NCI-H1105 treated with DMSO at 0.1 percent for 48 hours (cell line): Measurements from ENCODE around the gene ZDHHC11.
"Not testable (repeated sequence)": the region's sequence is repeated elsewhere in the genome, so short reads cannot be mapped to it uniquely, and the experiment has no call there.

Experiments used
- DNase-seq: peaks from one replicate; lab custom pipeline; 2025; lab: John Stamatoyannopoulos, UW

Gene ZDHHC11

GRCh38 chr5:859798-860296 lies 9.1 kb upstream of the ZDHHC11 start:
- no peak for DNase-seq

GRCh38 chr5:859391-859790 lies 8.6 kb upstream of the ZDHHC11 start:
- no peak for DNase-seq

GRCh38 chr5:858726-859125 lies 7.9 kb upstream of the ZDHHC11 start:
- no peak for DNase-seq

GRCh38 chr5:856531-857425 lies 6.0 kb upstream of the ZDHHC11 start:
- no peak for DNase-seq

- DNase-seq, result no peak
Measured at GRCh38 chr5:855771-856530, 5.2 kb upstream of the ZDHHC11 start.

- no peak for DNase-seq
Measured at GRCh38 chr5:854966-855743, 4.4 kb upstream of the ZDHHC11 start.

GRCh38 chr5:854217-854616 lies 3.4 kb upstream of the ZDHHC11 start:
- DNase-seq, result no peak

GRCh38 chr5:853416-854090 lies 2.8 kb upstream of the ZDHHC11 start:
- DNase-seq, result not testable (repeated sequence)

GRCh38 chr5:852431-853401 lies 1.9 kb upstream of the ZDHHC11 start:
- DNase-seq, result no peak

- no peak for DNase-seq
Measured at GRCh38 chr5:852018-852417, 1.2 kb upstream of the ZDHHC11 start.

- no peak for DNase-seq
Measured at GRCh38 chr5:851553-851952, 767 bp upstream of the ZDHHC11 start.

GRCh38 chr5:851076-851475 lies 290 bp upstream of the ZDHHC11 start:
- DNase-seq, result no peak

- DNase-seq, result no peak
Measured at GRCh38 chr5:849651-850301, 1.0 kb downstream of the ZDHHC11 start.

GRCh38 chr5:848671-849111 lies 2.1 kb downstream of the ZDHHC11 start:
- no peak for DNase-seq

- not testable (repeated sequence) for DNase-seq
Measured at GRCh38 chr5:847736-848135, 3.0 kb downstream of the ZDHHC11 start.

- DNase-seq, result not testable (repeated sequence)
Measured at GRCh38 chr5:847212-847611, 3.6 kb downstream of the ZDHHC11 start.

GRCh38 chr5:846602-847091 lies 4.1 kb downstream of the ZDHHC11 start:
- not testable (repeated sequence) for DNase-seq

- not testable (repeated sequence) for DNase-seq
Measured at GRCh38 chr5:845676-846601, 4.8 kb downstream of the ZDHHC11 start.
